ENCODE data around the gene PLCG1.
A peak's percentile ranks its signal among the peaks of the same experiment; 100 is the strongest.

Gene PLCG1

DNA sequence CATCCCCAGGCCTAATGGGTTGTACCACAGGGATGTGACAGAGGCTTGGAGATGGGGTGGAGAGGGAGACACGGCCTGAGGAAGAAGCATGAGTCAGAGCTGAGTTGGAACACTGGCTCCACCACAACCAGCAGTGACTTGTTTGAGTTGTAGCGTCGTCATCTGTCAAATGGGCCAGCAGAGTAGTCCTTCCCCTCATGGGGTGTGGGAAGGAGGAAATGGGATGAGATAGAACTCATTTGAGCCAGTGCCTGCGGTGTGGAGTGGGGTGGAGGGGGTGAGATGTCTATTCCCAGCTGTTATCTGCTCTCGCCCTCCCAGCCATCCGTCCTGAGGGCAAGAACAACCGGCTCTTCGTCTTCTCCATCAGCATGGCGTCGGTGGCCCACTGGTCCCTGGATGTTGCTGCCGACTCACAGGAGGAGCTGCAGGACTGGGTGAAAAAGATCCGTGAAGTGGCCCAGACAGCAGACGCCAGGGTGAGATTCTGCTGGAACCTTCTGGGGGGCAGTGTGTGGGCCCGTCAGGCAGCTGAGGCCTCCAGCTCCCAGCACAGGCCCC, 32.5 kb downstream of the PLCG1 start:
- in situ Hi-C loops (cut with HindIII; ENCODE audit: low sequenced_read_pairs), result no loop called here
- no peak overlapping the region for H3K4me3 ChIP-seq (ENCODE audit: low read depth, low read length)
- TF ChIP-seq, protein P1, sequence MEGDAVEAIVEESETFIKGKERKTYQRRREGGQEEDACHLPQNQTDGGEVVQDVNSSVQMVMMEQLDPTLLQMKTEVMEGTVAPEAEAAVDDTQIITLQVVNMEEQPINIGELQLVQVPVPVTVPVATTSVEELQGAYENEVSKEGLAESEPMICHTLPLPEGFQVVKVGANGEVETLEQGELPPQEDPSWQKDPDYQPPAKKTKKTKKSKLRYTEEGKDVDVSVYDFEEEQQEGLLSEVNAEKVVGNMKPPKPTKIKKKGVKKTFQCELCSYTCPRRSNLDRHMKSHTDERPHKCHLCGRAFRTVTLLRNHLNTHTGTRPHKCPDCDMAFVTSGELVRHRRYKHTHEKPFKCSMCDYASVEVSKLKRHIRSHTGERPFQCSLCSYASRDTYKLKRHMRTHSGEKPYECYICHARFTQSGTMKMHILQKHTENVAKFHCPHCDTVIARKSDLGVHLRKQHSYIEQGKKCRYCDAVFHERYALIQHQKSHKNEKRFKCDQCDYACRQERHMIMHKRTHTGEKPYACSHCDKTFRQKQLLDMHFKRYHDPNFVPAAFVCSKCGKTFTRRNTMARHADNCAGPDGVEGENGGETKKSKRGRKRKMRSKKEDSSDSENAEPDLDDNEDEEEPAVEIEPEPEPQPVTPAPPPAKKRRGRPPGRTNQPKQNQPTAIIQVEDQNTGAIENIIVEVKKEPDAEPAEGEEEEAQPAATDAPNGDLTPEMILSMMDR (IDR thresholded peaks at IDR 0.05; ENCODE audit: low read depth, low read length), result no peak
- DNase-seq (ENCODE audit: low read depth, low spot score), result peak; percentile 57

DNA sequence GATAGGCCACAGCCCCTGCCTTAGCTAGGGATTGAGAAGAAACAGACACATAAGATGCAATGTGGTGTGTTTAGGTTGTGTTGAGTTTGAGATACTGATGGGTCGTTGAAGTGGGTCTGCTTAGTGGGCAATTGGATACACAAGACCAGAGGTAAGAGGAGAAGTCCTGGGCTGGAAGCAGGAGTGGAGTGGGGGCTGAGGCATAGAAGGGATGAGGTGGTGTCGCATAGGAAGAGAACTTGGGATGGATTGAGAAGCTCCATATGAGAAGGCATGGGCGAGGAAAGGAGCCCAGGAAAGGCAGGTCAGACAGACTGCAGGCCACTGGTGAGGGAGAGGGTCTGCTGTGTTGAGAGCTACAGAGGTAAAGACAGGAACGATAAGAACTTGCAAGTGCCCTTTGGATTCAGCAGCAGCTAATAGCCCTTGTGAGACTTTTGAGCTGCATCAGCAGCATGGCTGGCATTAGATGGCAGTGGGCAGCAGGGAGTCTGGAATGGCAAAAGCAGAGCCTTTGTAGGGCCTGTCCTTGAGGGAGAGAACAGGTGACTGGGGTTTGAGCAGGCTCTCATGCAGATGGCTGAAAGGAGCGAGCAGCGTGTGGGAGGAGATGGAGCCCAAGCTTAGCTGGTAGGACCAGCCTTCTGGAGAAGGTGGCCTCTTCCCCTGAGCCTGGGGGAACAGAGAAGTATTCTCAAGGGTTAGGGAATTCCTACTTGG, 33.2 kb downstream of the PLCG1 start:
- in situ Hi-C loops (cut with HindIII; ENCODE audit: low sequenced_read_pairs), result no loop called here
- H3K4me3 ChIP-seq (ENCODE audit: low read depth, low read length), result no peak overlapping the region
- TF ChIP-seq, protein P1 (IDR thresholded peaks at IDR 0.05; ENCODE audit: low read depth, low read length), result no peak
- no peak for DNase-seq (ENCODE audit: low read depth, low spot score)

DNA sequence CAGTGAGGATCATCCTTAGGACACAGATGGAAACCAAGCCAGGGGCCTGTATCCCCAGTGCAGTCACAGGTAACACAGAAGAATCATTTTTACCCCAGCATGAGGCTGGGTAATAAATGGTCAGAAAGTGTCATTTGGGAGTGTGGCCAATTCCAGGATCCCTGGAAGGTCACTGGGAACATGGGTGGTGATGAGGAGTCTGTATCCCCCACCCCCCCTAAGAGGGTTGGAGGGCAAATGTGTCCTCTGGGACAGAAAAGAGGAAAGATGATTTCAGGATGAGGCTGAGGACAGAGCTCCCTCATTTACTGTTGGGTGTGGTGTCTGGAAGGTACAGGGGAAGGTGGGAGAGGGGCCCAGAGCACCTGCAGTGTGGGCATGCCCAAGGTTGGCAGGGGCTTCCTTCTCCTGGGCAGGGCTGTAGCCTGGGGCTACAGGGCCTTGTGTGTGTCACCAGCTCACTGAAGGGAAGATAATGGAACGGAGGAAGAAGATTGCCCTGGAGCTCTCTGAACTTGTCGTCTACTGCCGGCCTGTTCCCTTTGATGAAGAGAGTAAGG, 34.5 kb downstream of the PLCG1 start:
- no peak overlapping the region for H3K4me3 ChIP-seq (ENCODE audit: low read depth, low read length)
- DNase-seq (ENCODE audit: low read depth, low spot score), result no peak
- TF ChIP-seq, protein P1 (IDR thresholded peaks at IDR 0.05; ENCODE audit: low read depth, low read length), result no peak
- in situ Hi-C loops (cut with HindIII; ENCODE audit: low sequenced_read_pairs), result no loop called here

DNA sequence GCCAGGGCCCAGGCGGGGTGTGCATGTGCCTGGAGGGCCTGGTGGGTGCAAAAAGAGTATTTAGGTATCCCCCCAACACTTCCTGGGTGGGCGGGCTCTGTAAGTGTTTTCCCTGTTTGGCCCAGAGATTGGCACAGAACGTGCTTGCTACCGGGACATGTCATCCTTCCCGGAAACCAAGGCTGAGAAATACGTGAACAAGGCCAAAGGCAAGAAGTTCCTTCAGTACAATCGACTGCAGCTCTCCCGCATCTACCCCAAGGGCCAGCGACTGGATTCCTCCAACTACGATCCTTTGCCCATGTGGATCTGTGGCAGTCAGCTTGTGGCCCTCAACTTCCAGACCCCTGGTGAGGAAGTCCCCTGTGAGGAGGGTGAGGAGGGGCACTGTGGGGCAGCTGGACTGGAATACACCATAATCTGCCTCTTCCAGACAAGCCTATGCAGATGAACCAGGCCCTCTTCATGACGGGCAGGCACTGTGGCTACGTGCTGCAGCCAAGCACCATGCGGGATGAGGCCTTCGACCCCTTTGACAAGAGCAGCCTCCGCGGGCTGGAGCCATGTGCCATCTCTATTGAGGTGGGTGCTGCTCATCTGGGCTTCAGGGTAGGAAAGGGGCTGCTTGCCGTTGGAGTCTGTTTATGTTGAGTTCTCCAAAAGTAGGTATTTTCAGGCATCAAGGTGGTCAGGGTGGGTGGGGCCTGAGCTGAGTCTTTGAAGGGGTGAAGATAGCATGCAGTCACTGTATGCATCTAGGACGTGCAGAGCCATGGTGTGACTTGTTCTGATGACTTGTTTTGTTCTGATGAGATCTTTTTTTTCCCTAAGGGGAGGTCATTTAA, 35.2 kb downstream of the PLCG1 start:
- in situ Hi-C loops (cut with HindIII; ENCODE audit: low sequenced_read_pairs), result no loop called here
- TF ChIP-seq, protein P1 (IDR thresholded peaks at IDR 0.05; ENCODE audit: low read depth, low read length), result no peak
- no peak for DNase-seq (ENCODE audit: low read depth, low spot score)

DNA sequence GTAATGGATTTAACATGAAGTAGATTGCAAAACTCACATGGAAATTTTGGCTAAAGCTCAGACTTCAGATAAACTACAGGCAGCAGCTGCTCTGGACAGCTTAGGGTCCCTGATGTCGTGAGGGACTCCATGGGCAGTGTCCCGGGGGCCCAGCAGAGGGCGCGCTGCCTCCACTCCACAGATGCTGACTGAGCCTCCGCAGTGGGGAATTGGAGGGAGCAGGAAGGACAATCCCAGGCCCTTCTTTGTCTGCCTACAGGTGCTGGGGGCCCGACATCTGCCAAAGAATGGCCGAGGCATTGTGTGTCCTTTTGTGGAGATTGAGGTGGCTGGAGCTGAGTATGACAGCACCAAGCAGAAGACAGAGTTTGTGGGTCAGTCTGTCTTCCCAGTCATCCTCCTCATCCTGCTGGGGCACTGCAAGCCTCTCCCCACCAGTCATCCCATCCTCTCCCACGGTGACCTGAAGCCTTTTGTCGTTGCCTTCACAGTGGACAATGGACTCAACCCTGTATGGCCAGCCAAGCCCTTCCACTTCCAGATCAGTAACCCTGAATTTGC, 35.9 kb downstream of the PLCG1 start:
- H3K4me3 ChIP-seq (ENCODE audit: low read depth, low read length), result no peak overlapping the region
- TF ChIP-seq, protein P1 (IDR thresholded peaks at IDR 0.05; ENCODE audit: low read depth, low read length), result peak; percentile 99
- in situ Hi-C loops (cut with HindIII; ENCODE audit: low sequenced_read_pairs), result no loop called here
- peak; percentile 66 for DNase-seq (ENCODE audit: low read depth, low spot score)

More for the DNA sequence above, 35.2 kb downstream of the PLCG1 start:
- no peak overlapping the region for H3K4me3 ChIP-seq (ENCODE audit: low read depth, low read length)

DNA sequence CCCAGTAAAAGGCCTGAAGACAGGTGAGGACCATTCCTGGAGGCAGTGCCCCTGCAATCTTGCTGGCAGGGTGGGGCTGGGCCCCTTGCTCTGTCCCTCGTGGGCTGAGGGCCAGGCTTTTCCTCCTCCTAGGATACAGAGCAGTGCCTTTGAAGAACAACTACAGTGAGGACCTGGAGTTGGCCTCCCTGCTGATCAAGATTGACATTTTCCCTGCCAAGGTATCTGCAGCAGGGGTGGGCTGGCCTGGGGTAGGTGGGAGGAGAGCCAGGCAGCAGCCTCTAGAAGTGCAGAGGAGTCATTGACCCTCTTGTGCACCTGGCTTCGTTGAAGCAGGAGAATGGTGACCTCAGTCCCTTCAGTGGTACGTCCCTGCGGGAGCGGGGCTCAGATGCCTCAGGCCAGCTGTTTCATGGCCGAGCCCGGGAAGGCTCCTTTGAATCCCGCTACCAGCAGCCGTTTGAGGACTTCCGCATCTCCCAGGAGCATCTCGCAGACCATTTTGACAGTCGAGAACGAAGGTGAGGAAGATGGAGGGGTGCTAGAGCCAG, 36.5 kb downstream of the PLCG1 start:
- TF ChIP-seq, protein P1 (IDR thresholded peaks at IDR 0.05; ENCODE audit: low read depth, low read length), result no peak
- H3K4me3 ChIP-seq (ENCODE audit: low read depth, low read length), result no peak overlapping the region
- DNase-seq (ENCODE audit: low read depth, low spot score), result no peak
- in situ Hi-C loops (cut with HindIII; ENCODE audit: low sequenced_read_pairs), result no loop called here
